ENCODE results near the gene KLF13.
A peak's percentile ranks its signal among the peaks of the same experiment; 100 is the strongest.

Gene KLF13

DNA sequence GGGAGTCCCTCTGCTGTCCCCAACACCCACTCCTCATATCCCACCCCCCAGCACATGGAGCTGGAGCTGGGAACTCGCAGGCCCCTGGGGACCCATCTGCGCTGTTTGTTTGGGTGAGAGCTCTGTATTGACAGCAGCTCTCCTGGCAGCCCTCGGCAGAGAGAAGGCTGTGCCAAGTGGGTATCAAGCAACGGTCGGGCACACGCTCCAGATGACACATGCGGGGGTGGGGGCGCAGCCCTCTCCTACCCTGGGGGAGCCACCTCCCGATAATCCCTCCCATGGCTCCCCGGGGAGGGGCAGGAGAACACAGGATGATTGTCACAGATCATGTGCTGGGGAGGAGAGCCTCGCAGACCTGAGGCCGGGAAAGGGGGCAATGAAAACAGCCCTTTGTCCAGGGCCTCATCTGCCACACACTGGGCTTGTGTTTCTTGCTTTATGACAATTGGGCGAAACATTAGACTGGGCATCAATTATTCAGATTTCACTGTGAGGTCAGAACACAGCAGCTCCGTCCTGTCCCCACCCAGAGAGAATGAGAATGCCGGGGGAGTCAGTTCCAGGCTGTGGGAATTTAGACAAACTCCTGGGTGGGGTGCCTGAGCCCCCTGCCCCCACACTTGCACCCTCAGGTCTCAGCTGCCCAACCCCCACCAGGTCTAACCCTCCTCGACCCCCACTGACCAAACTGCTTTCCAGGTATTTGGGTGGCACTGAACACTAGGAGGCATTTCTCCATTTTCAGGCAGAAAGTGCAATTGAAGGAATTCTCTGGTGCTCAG lies 46.4 kb upstream of the KLF13 start:
- Mint-ChIP-seq H3K4me1 (peaks cover 37% of the 10 kb centered on the region), H3K9me3 (no peaks in the 10 kb centered on the region)
- TF ChIP-seq, protein P1, sequence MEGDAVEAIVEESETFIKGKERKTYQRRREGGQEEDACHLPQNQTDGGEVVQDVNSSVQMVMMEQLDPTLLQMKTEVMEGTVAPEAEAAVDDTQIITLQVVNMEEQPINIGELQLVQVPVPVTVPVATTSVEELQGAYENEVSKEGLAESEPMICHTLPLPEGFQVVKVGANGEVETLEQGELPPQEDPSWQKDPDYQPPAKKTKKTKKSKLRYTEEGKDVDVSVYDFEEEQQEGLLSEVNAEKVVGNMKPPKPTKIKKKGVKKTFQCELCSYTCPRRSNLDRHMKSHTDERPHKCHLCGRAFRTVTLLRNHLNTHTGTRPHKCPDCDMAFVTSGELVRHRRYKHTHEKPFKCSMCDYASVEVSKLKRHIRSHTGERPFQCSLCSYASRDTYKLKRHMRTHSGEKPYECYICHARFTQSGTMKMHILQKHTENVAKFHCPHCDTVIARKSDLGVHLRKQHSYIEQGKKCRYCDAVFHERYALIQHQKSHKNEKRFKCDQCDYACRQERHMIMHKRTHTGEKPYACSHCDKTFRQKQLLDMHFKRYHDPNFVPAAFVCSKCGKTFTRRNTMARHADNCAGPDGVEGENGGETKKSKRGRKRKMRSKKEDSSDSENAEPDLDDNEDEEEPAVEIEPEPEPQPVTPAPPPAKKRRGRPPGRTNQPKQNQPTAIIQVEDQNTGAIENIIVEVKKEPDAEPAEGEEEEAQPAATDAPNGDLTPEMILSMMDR (IDR thresholded peaks at IDR 0.05; ENCODE audit: unreplicated experiment in 3 of 3) = no peak

DNA sequence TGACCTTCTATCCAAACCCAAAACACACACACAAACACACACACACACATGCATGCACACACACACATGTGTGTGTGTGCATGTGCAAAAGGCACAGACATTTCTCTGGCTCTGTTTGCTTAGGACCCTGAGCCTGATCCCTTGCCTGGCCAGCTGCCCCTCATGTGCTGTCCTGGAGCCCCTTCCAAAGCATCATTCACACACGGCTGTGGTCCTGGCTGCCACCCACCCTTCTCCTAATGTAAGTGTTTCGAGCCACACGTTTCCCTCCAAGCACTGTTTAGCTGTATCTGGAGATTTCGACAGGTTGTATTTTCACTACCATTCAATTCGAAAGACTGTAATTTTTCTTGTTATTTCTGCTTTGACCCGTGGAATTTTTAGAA lies 45.8 kb upstream of the KLF13 start:
- H3K9me3 Mint-ChIP-seq = no peaks in the 10 kb centered on the region
- H3K4me1 Mint-ChIP-seq = peaks cover 37% of the 10 kb centered on the region
- TF ChIP-seq, protein P1 (IDR thresholded peaks at IDR 0.05; ENCODE audit: unreplicated experiment in 3 of 3) = no peak
- peak overlapping the region; percentile 47 to 77 (median 47) for H3K27ac Mint-ChIP-seq
- H3K27me3 Mint-ChIP-seq (ENCODE audit: low read depth) = peaks cover 9% of the 10 kb centered on the region
- H3K36me3 Mint-ChIP-seq (ENCODE audit: low read depth) = no peaks in the 10 kb centered on the region
- peak overlapping the region in 1 of 3 experiments; percentile 1 for H3K4me3 Mint-ChIP-seq

More for the DNA sequence above, 46.4 kb upstream of the KLF13 start:
- Mint-ChIP-seq H3K27ac (peak overlapping the region; percentile 47 to 77 (median 47)), H3K36me3 (ENCODE audit: low read depth) (no peaks in the 10 kb centered on the region), H3K4me3 (peak overlapping the region in 1 of 3 experiments; percentile 1), H3K27me3 (ENCODE audit: low read depth) (peaks cover 9% of the 10 kb centered on the region)

DNA sequence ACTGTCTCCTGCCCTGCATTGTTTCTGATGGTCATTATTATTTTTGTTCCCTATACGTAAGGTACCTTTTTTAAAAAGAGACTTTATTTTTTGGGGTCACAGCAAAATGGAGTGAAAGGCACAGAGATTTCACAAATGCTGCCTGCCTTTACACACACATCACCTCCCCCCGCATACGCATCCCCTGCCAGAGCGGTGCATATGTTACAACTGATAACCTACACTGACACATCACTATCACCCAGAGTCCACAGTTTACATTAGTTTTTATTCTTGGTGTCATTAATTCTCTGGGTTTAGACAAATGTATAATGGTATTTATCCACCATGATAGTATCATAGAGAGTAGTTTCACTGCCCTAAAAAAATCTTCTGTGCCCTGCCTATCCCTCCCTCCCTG lies 43.6 kb upstream of the KLF13 start:
- Mint-ChIP-seq H3K9me3 (peaks cover 9% of the 10 kb centered on the region), H3K36me3 (ENCODE audit: low read depth) (no peaks in the 10 kb centered on the region), H3K27me3 (ENCODE audit: low read depth) (no peaks in the 10 kb centered on the region), H3K4me1 (peaks cover 27% of the 10 kb centered on the region), H3K27ac (no peak overlapping the region), H3K4me3 (no peak overlapping the region)
- TF ChIP-seq, protein P1 (IDR thresholded peaks at IDR 0.05; ENCODE audit: unreplicated experiment in 3 of 3) = no peak

DNA sequence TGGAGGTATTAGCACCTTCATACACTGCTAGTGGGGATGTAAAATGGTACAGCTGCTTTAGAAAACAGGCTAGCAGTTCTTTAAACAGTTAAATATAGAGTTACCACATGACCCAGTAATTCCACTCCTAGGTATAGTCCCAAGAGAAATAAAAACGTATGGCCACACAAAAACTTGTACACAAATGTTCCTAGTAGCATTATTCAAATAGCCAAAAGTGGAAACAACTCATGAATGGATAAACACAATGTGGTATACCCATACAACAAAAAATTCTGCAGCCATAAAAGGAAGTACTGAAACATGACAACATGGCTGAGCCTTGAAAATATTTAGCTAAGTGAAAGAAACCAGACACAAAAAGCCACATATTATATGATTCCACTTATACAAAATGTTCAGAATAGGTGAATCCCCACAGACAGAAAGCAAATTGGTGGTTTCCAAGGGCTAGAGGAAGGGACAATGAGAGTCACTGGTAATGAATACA lies 40.8 kb upstream of the KLF13 start:
- Mint-ChIP-seq H3K27me3 (ENCODE audit: low read depth) (no peaks in the 10 kb centered on the region), H3K36me3 (ENCODE audit: low read depth) (no peaks in the 10 kb centered on the region), H3K9me3 (peaks cover 16% of the 10 kb centered on the region), H3K27ac (no peak overlapping the region), H3K4me3 (no peak overlapping the region), H3K4me1 (peaks cover 8% of the 10 kb centered on the region)
- TF ChIP-seq, protein P1 (IDR thresholded peaks at IDR 0.05; ENCODE audit: unreplicated experiment in 3 of 3) = no peak

DNA sequence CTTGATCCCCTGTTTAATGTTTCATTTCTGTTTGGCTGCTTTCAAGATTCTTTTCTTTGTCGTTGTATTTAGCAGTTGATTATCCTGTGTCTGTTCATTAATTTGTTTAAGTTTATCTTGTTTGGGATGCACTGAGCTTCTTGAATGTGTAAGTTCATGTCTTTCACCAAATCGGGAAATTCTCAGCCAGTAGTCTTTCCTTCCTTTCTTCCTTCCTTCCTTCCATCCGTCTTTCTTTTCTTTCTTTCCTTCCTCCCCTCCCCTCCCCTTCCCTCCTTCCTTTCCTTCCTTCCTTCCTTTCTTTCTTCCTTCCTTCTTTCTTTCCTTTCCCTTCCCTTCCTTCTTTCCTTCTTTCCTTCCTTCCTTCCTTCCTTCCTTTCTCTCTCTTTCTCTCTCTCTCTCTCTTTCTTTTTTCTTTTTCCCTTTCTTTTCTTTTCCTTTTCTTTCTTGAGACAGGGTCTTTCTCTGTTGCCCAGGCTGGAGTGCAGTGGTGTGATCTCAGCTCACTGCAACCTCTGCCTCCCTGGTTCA lies 35.5 kb upstream of the KLF13 start:
- H3K36me3 Mint-ChIP-seq (ENCODE audit: low read depth) = no peaks in the 10 kb centered on the region
- H3K4me1 Mint-ChIP-seq = peaks cover 7% of the 10 kb centered on the region
- no peak overlapping the region for H3K4me3 Mint-ChIP-seq
- H3K27me3 Mint-ChIP-seq (ENCODE audit: low read depth) = peaks cover 10% of the 10 kb centered on the region
- peaks cover 30% of the 10 kb centered on the region for H3K9me3 Mint-ChIP-seq
- no peak overlapping the region for H3K27ac Mint-ChIP-seq
- TF ChIP-seq, protein P1 (IDR thresholded peaks at IDR 0.05; ENCODE audit: unreplicated experiment in 3 of 3) = no peak
